ENCODE measurements around the gene BUD13.

DNA sequence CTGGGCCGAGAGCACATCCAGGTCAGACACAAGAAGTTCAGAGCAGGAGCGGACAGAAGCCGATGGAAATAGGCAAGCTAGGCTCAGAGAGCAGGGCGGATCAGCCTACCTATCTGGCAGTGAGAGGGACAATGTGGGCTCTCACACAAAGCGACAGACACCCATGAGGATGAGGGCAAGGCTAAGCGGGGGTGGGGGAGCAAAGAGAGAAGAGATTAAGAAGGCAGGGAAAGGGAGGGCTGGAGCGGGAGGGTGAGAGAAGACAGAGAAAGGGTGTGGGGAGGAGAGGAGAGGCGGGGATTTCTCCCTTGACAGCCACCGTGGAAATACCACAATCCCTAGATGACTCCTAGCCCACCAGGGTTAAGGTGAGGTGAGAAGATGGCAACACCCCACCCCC is 57.9 kb downstream of the BUD13 start:
- TF ChIP-seq, protein P1, sequence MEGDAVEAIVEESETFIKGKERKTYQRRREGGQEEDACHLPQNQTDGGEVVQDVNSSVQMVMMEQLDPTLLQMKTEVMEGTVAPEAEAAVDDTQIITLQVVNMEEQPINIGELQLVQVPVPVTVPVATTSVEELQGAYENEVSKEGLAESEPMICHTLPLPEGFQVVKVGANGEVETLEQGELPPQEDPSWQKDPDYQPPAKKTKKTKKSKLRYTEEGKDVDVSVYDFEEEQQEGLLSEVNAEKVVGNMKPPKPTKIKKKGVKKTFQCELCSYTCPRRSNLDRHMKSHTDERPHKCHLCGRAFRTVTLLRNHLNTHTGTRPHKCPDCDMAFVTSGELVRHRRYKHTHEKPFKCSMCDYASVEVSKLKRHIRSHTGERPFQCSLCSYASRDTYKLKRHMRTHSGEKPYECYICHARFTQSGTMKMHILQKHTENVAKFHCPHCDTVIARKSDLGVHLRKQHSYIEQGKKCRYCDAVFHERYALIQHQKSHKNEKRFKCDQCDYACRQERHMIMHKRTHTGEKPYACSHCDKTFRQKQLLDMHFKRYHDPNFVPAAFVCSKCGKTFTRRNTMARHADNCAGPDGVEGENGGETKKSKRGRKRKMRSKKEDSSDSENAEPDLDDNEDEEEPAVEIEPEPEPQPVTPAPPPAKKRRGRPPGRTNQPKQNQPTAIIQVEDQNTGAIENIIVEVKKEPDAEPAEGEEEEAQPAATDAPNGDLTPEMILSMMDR (conservative IDR thresholded peaks at IDR 0.05; ENCODE audit: low read depth, low read length) = no peak
- TF ChIP-seq POLR2A (IDR thresholded peaks at IDR 0.05; ENCODE audit: low read depth, low read length) (no peak), BHLHE40 (IDR thresholded peaks at IDR 0.05; ENCODE audit: low read depth, low read length) (no peak), CEBPB (IDR thresholded peaks at IDR 0.05; ENCODE audit: low read depth, low read length) (no peak), MAFK (IDR thresholded peaks at IDR 0.05; ENCODE audit: low read depth, low read length) (no peak), MAZ (IDR thresholded peaks at IDR 0.05; ENCODE audit: borderline replicate concordance, low read depth, low read length) (no peak), RCOR1 (IDR thresholded peaks at IDR 0.05; ENCODE audit: insufficient replicate concordance, low read length) (no peak), RFX5 (IDR thresholded peaks at IDR 0.05; ENCODE audit: low read depth, low read length) (no peak), RAD21 (IDR thresholded peaks at IDR 0.05; ENCODE audit: low read length) (no peak), SMC3 (IDR thresholded peaks at IDR 0.05; ENCODE audit: low read depth, low read length) (no peak)
- TF ChIP-seq, protein P2, sequence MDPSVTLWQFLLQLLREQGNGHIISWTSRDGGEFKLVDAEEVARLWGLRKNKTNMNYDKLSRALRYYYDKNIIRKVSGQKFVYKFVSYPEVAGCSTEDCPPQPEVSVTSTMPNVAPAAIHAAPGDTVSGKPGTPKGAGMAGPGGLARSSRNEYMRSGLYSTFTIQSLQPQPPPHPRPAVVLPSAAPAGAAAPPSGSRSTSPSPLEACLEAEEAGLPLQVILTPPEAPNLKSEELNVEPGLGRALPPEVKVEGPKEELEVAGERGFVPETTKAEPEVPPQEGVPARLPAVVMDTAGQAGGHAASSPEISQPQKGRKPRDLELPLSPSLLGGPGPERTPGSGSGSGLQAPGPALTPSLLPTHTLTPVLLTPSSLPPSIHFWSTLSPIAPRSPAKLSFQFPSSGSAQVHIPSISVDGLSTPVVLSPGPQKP (IDR thresholded peaks at IDR 0.05; ENCODE audit: borderline replicate concordance, low read depth, low read length) = no peak
- TF ChIP-seq, protein P3, sequence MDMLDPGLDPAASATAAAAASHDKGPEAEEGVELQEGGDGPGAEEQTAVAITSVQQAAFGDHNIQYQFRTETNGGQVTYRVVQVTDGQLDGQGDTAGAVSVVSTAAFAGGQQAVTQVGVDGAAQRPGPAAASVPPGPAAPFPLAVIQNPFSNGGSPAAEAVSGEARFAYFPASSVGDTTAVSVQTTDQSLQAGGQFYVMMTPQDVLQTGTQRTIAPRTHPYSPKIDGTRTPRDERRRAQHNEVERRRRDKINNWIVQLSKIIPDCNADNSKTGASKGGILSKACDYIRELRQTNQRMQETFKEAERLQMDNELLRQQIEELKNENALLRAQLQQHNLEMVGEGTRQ (IDR thresholded peaks at IDR 0.05; ENCODE audit: low read depth, low read length) = no peak

Measured in IMR-90 (cell line).